GM18498 (cell line): Measurements from ENCODE around the gene FAM219A.

Experiments used
- ATAC-seq: cut with Tn5 transposase; IDR thresholded peaks from one replicate; pipeline ENCODE4 v1.9.1; 2021; ENCODE audit warnings: mild to moderate bottlenecking, moderate library complexity; ENCODE audit not compliant: unreplicated experiment

The FAM219A gene, protein sequence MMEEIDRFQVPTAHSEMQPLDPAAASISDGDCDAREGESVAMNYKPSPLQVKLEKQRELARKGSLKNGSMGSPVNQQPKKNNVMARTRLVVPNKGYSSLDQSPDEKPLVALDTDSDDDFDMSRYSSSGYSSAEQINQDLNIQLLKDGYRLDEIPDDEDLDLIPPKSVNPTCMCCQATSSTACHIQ

GRCh38 chr9:34458013-34458958 lies at the start of gene FAM219A, which contains the start of gene DNAI1:
FAM219A (minus strand) TSS chr9:34458570; CDS start chr9:34458263, 307 bp downstream.
DNAI1 (plus strand) TSS chr9:34458805; CDS start chr9:34459006, 201 bp downstream.
- ATAC-seq: peak; percentile 98

GRCh38 chr9:34507966-34508365 lies 49.6 kb upstream of the FAM219A start:
- no peak for ATAC-seq

GRCh38 chr9:34507556-34507955 lies 49.2 kb upstream of the FAM219A start:
- ATAC-seq: no peak

- no peak for ATAC-seq
Measured at GRCh38 chr9:34506623-34507022, 48.3 kb upstream of the FAM219A start.

DNA sequence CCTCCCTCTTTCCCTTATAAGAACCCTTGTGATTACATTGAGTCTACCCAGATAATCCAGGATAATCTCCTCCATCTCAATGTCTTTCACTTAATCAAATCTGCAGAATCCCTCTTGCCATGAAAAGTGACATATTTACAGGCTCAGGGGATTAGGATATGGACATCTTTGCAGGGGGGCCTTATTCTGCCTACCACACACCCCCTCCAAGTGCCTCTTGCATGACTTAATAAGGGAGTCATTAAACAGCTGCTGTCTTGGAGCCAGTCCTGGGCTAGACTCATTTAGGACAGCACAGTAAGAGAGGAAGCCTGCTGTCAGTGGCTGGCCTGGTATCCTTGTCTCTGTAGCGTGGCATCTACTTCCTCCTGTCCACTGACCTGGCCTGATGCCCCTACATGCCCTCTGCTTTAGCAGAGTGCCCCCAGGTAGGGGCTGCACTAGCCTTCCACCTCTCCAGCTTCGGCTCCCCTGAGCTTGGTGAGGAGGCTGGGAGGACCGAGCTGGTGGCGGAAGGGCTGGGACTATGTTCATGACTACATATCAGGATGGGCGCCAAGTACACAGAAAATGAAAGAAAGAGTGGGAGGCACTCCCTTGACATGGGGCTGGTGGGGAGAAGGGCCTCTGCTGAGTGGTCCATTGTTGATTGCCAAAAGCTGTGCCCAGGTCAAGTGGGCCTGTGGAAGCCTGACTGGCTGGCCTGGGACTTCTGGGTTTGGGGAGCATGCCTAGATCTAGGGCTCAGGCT lies 47.2 kb upstream of the FAM219A start:
- no peak for ATAC-seq

GRCh38 chr9:34503406-34503805 lies 45.0 kb upstream of the FAM219A start:
- ATAC-seq: no peak

DNA sequence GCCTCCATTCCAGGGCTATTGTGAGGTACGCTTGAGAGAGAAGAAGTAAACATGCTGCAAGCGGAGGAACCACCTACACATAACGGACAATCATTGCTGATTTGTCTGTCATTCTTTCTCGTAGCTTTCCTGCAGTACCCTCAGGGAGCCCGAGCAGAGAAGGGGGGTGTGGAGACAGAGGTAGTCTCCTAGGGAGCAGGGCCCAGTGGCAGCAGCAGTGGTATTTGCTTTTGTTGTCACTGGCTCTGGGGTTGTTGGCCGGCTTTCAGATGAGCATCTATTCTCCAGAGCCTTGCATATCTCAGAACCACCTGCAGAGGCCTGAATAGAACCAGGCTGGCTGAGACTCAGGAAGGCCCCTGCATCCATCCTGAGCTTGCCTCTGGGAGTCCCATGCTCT lies 44.5 kb upstream of the FAM219A start:
- no peak for ATAC-seq

DNA sequence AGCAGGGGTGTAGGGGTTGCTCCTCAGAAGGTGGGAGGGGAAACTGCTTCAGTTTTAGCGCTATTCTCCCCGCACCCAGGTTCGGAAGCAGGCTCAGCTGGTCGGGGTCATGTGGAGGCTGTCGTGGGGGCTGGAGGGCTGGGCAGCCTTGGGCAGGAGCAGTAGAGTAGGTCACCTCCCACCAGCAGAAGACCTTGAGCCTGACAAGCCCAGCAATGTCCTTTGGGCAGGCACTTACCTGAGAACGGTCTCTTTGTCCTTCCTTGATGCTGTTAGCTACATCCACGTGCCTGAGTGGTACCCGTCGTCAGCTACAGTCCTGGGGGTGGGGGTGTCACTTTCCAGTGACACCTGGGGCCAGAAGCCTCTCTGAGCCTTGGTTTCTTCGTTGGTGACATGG lies 44.1 kb upstream of the FAM219A start:
- no peak for ATAC-seq

GRCh38 chr9:34501889-34502425 lies 43.6 kb upstream of the FAM219A start:
- ATAC-seq: no peak

- no peak for ATAC-seq
Measured at GRCh38 chr9:34501372-34501771, 43.0 kb upstream of the FAM219A start.

DNA sequence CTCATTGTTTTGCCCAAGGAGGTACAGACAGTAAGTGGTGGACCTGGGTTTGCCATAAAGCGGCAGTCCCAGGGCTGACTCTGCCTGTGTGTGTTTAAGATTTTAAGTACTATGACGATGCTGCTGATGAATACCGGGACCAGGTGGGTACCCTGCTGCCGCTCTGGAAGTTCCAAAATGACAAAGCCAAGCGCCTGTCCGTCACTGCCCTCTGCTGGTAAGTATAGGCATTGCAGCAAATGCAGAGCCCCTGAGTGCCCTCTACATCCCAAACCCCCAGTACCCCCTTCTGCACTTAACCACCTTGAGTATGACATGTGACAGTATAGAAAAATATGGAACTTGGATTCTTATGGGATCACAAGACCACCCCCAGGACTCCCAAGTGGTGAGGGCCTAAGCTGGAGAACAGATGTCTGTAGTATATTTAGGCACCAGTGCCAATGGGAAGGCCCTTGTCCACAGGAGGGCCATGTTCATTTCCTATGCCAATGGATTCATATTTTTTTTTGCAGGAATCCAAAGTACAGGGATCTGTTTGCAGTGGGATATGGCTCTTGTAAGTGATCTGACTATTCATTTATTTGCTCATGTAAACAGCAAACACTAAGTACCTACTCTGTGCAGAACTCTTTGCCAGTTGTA lies 42.4 kb upstream of the FAM219A start:
- ATAC-seq: no peak

DNA sequence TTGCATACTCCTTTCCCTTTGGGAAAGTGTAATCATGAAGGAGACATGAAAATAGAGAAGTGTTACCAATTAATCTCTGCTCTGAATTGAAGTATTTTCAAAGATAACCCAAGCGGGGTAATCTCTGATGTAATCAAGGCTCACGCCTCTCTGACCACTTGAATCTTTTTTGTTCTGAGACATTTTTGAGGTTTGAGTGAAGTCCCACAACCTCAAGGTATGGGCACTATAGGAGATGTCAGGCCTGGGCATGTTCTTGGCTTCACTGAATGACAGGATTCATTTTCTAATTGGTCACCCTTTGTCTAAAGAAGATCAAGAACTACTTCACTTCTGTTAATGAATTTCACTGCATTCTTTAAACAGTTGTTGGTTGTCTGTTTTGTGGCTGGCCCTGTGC lies 40.7 kb upstream of the FAM219A start:
- no peak for ATAC-seq

- no peak for ATAC-seq
Measured at GRCh38 chr9:34498553-34498952, 40.2 kb upstream of the FAM219A start.

- no peak for ATAC-seq
Measured at GRCh38 chr9:34496149-34496712, 37.9 kb upstream of the FAM219A start.

GRCh38 chr9:34493972-34494535 lies 35.7 kb upstream of the FAM219A start:
- ATAC-seq: no peak

DNA sequence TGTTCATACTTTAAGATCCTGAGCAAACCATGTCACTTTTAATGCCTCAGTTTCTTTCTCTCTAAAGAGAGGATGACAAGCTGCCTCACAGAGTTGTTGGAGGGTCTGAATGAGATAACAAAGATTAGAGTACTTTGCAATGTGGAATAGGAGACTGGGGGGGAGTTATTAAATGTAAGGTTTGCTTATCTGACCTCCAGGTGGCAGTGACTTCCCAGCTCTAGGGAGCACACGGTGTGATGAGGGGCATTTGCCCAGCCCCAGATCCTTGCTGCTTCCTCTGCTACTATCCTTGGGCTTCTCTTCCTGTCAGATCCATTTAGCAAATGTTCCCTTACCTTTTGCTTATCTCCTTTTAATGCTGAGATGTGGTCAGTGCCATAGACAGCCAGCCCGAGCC lies 33.7 kb upstream of the FAM219A start:
- ATAC-seq: no peak

GRCh38 chr9:34491596-34491995 lies 33.2 kb upstream of the FAM219A start:
- no peak for ATAC-seq

DNA sequence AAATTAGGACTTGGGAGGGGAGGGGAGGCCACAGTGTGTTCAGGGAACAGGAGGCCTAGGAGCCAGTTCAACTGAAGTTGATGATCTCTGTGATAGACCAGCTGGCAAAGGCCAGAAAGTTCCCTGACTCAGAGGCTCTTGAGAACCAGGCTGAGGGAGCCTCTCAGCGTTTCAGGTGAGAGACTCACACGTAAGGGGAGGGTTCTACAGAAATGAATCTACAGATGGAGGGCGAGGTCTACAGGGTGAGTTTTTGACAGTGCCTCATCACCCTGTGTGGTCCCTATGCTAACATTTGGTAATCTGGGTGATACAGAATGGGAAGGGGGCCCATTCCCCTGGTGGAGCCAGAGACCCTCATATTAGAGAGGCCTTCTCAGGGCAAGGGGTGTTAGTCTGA lies 32.4 kb upstream of the FAM219A start:
- no peak for ATAC-seq

DNA sequence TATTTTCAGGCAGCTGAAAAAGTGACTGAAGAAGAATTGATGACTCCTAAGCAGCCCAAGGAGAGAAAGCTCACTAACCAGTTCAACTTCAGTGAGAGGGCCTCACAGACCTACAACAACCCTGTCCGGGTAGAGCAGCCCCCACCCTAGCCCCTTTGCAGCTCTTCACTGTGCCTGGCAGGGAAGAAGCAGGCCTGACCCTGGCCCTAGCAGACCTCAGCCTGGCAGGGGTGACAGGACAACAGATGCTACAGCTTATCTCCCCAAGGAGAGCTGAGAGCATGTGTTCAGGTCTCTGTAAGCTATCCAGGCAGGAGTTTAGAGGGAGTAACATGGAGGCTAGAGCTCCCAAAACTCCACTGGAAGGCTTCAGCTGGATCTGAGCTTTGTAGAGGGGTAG lies 32.0 kb upstream of the FAM219A start:
- no peak for ATAC-seq

DNA sequence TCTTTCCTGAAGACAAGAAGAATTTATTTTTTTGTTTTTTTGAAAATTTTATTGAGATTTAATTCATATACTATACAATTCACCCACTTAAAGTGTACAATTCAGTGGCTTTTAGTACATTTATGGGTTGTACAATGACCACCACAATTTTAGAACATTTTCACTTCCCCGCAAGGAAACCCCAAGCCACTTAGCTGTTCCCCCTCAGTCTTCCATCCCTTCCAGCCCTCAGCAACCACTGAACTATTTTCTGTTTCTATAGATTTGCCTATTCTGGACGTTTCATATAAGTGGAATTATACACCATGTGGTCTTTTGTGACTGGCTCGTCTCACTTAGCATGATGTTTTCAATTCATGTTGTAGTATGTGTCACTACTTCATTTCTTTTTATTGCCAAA lies 28.2 kb upstream of the FAM219A start:
- no peak for ATAC-seq
